Neural cell (in vitro differentiated cells): ENCODE measurements around the gene KIF24. TPM values are rescaled to one million over a fixed set of nuclear protein-coding genes. Genes with fewer than 3 reads are reported as not detected.

Experiments
- H2AFZ ChIP-seq: fragments of 200-600, 300-800 bp; sonication (generic), shearing (Covaris generic); 2 replicates; pipeline ENCODE4 v1.6.0; 2014; ENCODE audit warnings: low read depth, mild to moderate bottlenecking, antibody characterized with exemption, low read length, moderate library complexity
- H3F3A ChIP-seq: fragments of 200-600 bp; shearing (Covaris generic); 2 replicates; pipeline ENCODE4 v1.6.1; 2016; ENCODE audit warnings: mild to moderate bottlenecking, moderate library complexity, mixed read lengths, antibody characterized with exemption, low read length; ENCODE audit not compliant: insufficient read depth, poor library complexity, severe bottlenecking
- H3K27ac ChIP-seq: fragments of 200-600, 300-800 bp; sonication (generic), shearing (Covaris generic); 2 replicates; pipeline ENCODE4 v1.5.1; 2014; ENCODE audit warnings: mild to moderate bottlenecking, low read length, moderate library complexity
- H3K27me3 ChIP-seq: fragments of 300-800, 200-600 bp; sonication (generic), shearing (Covaris generic); 2 replicates; pipeline ENCODE4 v1.6.0; 2014; ENCODE audit warnings: mild to moderate bottlenecking, low read depth, low read length, moderate library complexity; ENCODE audit not compliant: insufficient read depth
- H3K36me3 ChIP-seq: fragments of 300-800, 200-600 bp; sonication (generic), shearing (Covaris generic); 2 replicates; pipeline ENCODE4 v1.5.1; 2014; ENCODE audit warnings: mild to moderate bottlenecking, antibody characterized with exemption, low read length, moderate library complexity; ENCODE audit not compliant: insufficient read depth
- H3K4me2 ChIP-seq: fragments of 300-800, 200-600 bp; sonication (generic), shearing (Covaris generic); 2 replicates; pipeline ENCODE4 v1.6.0; 2014; ENCODE audit warnings: mild to moderate bottlenecking, low read length
- H3K4me3 ChIP-seq: fragments of 300-800, 200-600 bp; sonication (generic), shearing (Covaris generic); 2 replicates; pipeline ENCODE4 v1.5.1; 2014; ENCODE audit warnings: mild to moderate bottlenecking, low read length, moderate library complexity
- H3K79me2 ChIP-seq: fragments of 200-600 bp; shearing (Covaris generic); replicated peaks from 2 replicates; pipeline ENCODE4 v1.6.0; 2014; ENCODE audit warnings: mild to moderate bottlenecking, low read length, moderate library complexity; ENCODE audit not compliant: insufficient read depth
- H3K9ac ChIP-seq: fragments of 300-800, 200-600 bp; sonication (generic), shearing (Covaris generic); 2 replicates; pipeline ENCODE4 v1.6.1; 2016; ENCODE audit warnings: mild to moderate bottlenecking, low read length, mixed read lengths
- H3K9me2 ChIP-seq: fragments of 200-600 bp; shearing (Covaris generic); 2 replicates; pipeline ENCODE4 v1.6.1; 2016; ENCODE audit warnings: mild to moderate bottlenecking, low read length, mixed read lengths; ENCODE audit not compliant: insufficient read depth
- H3K9me3 ChIP-seq: fragments of 200-600, 300-800 bp; sonication (generic), shearing (Covaris generic); 2 replicates; pipeline ENCODE4 v1.6.1; 2016; ENCODE audit warnings: mild to moderate bottlenecking, mixed run types, low read length, moderate library complexity, mixed read lengths
- H4K20me1 ChIP-seq: fragments of 200-600 bp; shearing (Covaris generic); 2 replicates; pipeline ENCODE4 v1.6.1; 2016; ENCODE audit warnings: mild to moderate bottlenecking, mixed run types; ENCODE audit not compliant: insufficient read depth
- CTCF ChIP-seq: fragments of 450-650 bp; IDR thresholded peaks from 2 replicates; pipeline ENCODE4 v1.5.1; 2014; ENCODE audit warnings: antibody characterized with exemption, mild to moderate bottlenecking, moderate library complexity; ENCODE audit not compliant: poor library complexity, severe bottlenecking
- EP300 ChIP-seq: fragments of 450-650 bp; conservative IDR thresholded peaks from 2 replicates; pipeline ENCODE4 v1.6.1; 2014; ENCODE audit warnings: antibody characterized with exemption, mild to moderate bottlenecking, moderate library complexity; ENCODE audit not compliant: poor library complexity, severe bottlenecking
- EZH2 ChIP-seq: fragments of 200-600, 300-800 bp; shearing (Covaris generic), sonication (generic); IDR thresholded peaks from 2 replicates; pipeline ENCODE4 v1.6.1; 2014; ENCODE audit warnings: antibody characterized with exemption, low read length, borderline replicate concordance, mild to moderate bottlenecking; ENCODE audit not compliant: insufficient read depth, poor library complexity, severe bottlenecking
- MXI1 ChIP-seq: fragments of 450-650 bp; conservative IDR thresholded peaks from 2 replicates; pipeline ENCODE4 v1.6.1; 2014; ENCODE audit warnings: antibody characterized with exemption, mild to moderate bottlenecking; ENCODE audit not compliant: poor library complexity, severe bottlenecking
- POLR2AphosphoS5 ChIP-seq: IDR thresholded peaks from 2 replicates; pipeline ENCODE4 v1.6.1; 2012
- RAD21 ChIP-seq: fragments of 450-650 bp; conservative IDR thresholded peaks from 2 replicates; pipeline ENCODE4 v1.6.1; 2014; ENCODE audit warnings: antibody characterized with exemption, mild to moderate bottlenecking, moderate library complexity
- REST ChIP-seq: IDR thresholded peaks from 2 replicates; pipeline ENCODE4 v1.6.1; 2012; ENCODE audit warnings: borderline replicate concordance
- SMC3 ChIP-seq: fragments of 450-650 bp; conservative IDR thresholded peaks from 2 replicates; pipeline ENCODE4 v1.6.1; 2014; ENCODE audit warnings: antibody characterized with exemption, mild to moderate bottlenecking, moderate library complexity; ENCODE audit not compliant: poor library complexity
- TAF1 ChIP-seq: IDR thresholded peaks from 2 replicates; pipeline ENCODE4 v1.6.1; 2012; ENCODE audit warnings: low read depth
- polyA plus RNA-seq: library from polyadenylated mRNA; depleted of rRNA; stranded (reverse); fragments of >200 nt; gene quantifications from 2 replicates; pipeline ENCODE4 v1.2.3, GENCODE V29; 2014

KIF24 gene
- polyA plus RNA-seq, 1 donor from 2014 or later, result 0.19 TPM

GRCh38 chr9:34318163-34318790, 10.8 kb downstream of the KIF24 start:
- Histone ChIP-seq H2AFZ (no peak overlapping the region), H3F3A (no peaks in the 10 kb centered on the region), H3K27ac (no peak overlapping the region), H3K9me3 (no peaks in the 10 kb centered on the region), H3K4me3 (no peak overlapping the region), H3K9me2 (no peaks in the 10 kb centered on the region), H4K20me1 (no peaks in the 10 kb centered on the region), H3K9ac (no peak overlapping the region), H3K4me2 (no peak overlapping the region), H3K27me3 (no peaks in the 10 kb centered on the region), H3K79me2 (no peaks in the 10 kb centered on the region), H3K36me3 (no peaks in the 10 kb centered on the region)
- no peak for TF ChIP-seq EP300
- TF ChIP-seq REST, result no peak
- no peak for TF ChIP-seq EZH2
- TF ChIP-seq CTCF, result no peak
- TF ChIP-seq SMC3, result no peak
- no peak for TF ChIP-seq MXI1
- no peak for TF ChIP-seq TAF1
- no peak for TF ChIP-seq RAD21

GRCh38 chr9:34317436-34317835, 11.6 kb downstream of the KIF24 start:
- Histone ChIP-seq H3K27ac (no peak overlapping the region), H3K4me2 (no peak overlapping the region), H3K36me3 (no peaks in the 10 kb centered on the region), H3K9me3 (no peaks in the 10 kb centered on the region), H3K27me3 (no peaks in the 10 kb centered on the region), H3K9me2 (no peaks in the 10 kb centered on the region), H3K9ac (no peak overlapping the region), H3K79me2 (peaks cover 3% of the 10 kb centered on the region), H3K4me3 (no peak overlapping the region), H4K20me1 (no peaks in the 10 kb centered on the region), H3F3A (no peaks in the 10 kb centered on the region), H2AFZ (no peak overlapping the region)
- no peak for TF ChIP-seq MXI1
- no peak for TF ChIP-seq POLR2AphosphoS5
- TF ChIP-seq EZH2, result no peak
- TF ChIP-seq REST, result no peak
- no peak for TF ChIP-seq EP300
- TF ChIP-seq CTCF, result no peak
- no peak for TF ChIP-seq SMC3
- TF ChIP-seq RAD21, result no peak
- no peak for TF ChIP-seq TAF1
